Esophagus muscularis mucosa (tissue), 4 donors: ENCODE results near the gene BIRC6. TPM values are rescaled to one million over a fixed set of nuclear protein-coding genes. Genes with fewer than 3 reads are reported as not detected.
"Not testable (repeated sequence)": the region's sequence is repeated elsewhere in the genome, so short reads cannot be mapped to it uniquely, and the experiment has no call there.

Experiments
- DNase-seq: peaks from one replicate; pipeline ENCODE4 v3.0.0-alpha.2; 2017; ENCODE audit errors: extremely low spot score
- H3K27ac ChIP-seq, 4 donors: fragments of 200-600 bp; sonication (generic); replicated peaks in 1 of 4; 1 replicate in 3 of 4; 2 replicates in 1 of 4; pipeline ENCODE4 v1.5.1; 2016 to 2019; ENCODE audit warnings: mild to moderate bottlenecking in 1 of 4
- H3K27me3 ChIP-seq, 4 donors: fragments of 200-600 bp; sonication (generic); one replicate each; pipeline versions ENCODE4 v1.5.1 to v1.6.0; 2016 to 2019
- H3K36me3 ChIP-seq, 4 donors: fragments of 200-600 bp; sonication (generic); one replicate each; pipeline ENCODE4 v1.5.1; 2016 to 2019
- H3K4me1 ChIP-seq, 4 donors: fragments of 200-600 bp; sonication (generic); one replicate each; pipeline ENCODE4 v1.5.1; 2016 to 2019
- H3K4me3 ChIP-seq, 4 donors: fragments of 200-600 bp; sonication (generic); 1 replicate in 2 of 4; 2 replicates in 2 of 4; pipeline ENCODE4 v1.5.1; 2016 to 2019; ENCODE audit warnings: mild to moderate bottlenecking in 4 of 4, moderate library complexity in 1 of 4
- H3K9me3 ChIP-seq, 4 donors: fragments of 200-600 bp; sonication (generic); 1 replicate in 3 of 4; 2 replicates in 1 of 4; pipeline ENCODE4 v1.5.1; 2016 to 2019
- CTCF ChIP-seq, 3 experiments: fragments of 200-600 bp in 2 of 3; fragments of 450-650 bp in 1 of 3; sonication (generic) in 2 of 3; IDR thresholded peaks; one replicate each; pipeline ENCODE4 v1.5.1; 2017 to 2019; ENCODE audit warnings: antibody characterized with exemption in 3 of 3, mild to moderate bottlenecking in 2 of 3, moderate library complexity in 1 of 3
- EP300 ChIP-seq: sonication (generic); formaldehyde crosslinking; IDR thresholded peaks from one replicate; pipeline ENCODE4 v1.6.1; 2017; ENCODE audit warnings: antibody characterized with exemption
- POLR2A ChIP-seq: fragments of 450-650 bp; IDR thresholded peaks from one replicate; pipeline ENCODE4 v1.6.1; 2017; ENCODE audit warnings: antibody characterized with exemption, moderate library complexity, mild to moderate bottlenecking, low read depth
- POLR2AphosphoS5 ChIP-seq, 2 donors: sonication (generic); formaldehyde crosslinking; IDR thresholded peaks; one replicate each; pipeline ENCODE4 v1.6.1; 2017; ENCODE audit warnings: antibody characterized with exemption in 2 of 2
- WGBS: methylation state at CpG from one replicate; pipeline ENCODE4 v1.1.5; 2018; 5-methylcytosine and 5-hydroxymethylcytosine counted together
- intact Hi-C: fragments of 100-400 bp; cut with DNase I; formaldehyde crosslinking; loops from one replicate; pipeline ENCODE4 v1.15.1; 2023
- total RNA-seq, 4 donors: library from RNA; depleted of rRNA; stranded (reverse); fragments of >200 nt; gene quantifications; one replicate each; pipeline versions ENCODE4 v1.1.0 to v1.2.1, GENCODE V29; 2016

BIRC6 gene
- total RNA-seq, 4 donors from 2014 or later, result 74.2 to 103 (median 79.8) TPM

- H3K9me3 ChIP-seq, result no peaks in the 10 kb centered on the region
- no peak for DNase-seq
- no peak overlapping the region for H3K4me3 ChIP-seq
- 93% methylated on average over 2 of the region's 2 CpGs for WGBS
- H3K4me1 ChIP-seq, result no peaks in the 10 kb centered on the region
- TF ChIP-seq POLR2A (no peak), EP300 (no peak), POLR2AphosphoS5 (IDR thresholded peaks at IDR 0.05) (no peak), CTCF (IDR thresholded peaks at IDR 0.05) (no peak)
- H3K36me3 ChIP-seq, result peaks cover 0 to 9% (median 2%) of the 10 kb centered on the region in 4 donors
- no peaks in the 10 kb centered on the region for H3K27me3 ChIP-seq
- intact Hi-C loops, result no loop called here
- no peak overlapping the region for H3K27ac ChIP-seq
Observed at GRCh38 chr2:32330136-32330535, 26.7 kb upstream of the BIRC6 start.

GRCh38 chr2:32342801-32343200, 14.0 kb upstream of the BIRC6 start:
- Histone ChIP-seq H3K4me3 (no peak overlapping the region), H3K9me3 (no peaks in the 10 kb centered on the region), H3K27ac (no peak overlapping the region), H3K36me3 (peaks cover 0 to 6% (median 0%) of the 10 kb centered on the region in 4 donors), H3K27me3 (no peaks in the 10 kb centered on the region), H3K4me1 (no peaks in the 10 kb centered on the region)
- intact Hi-C loops, result no loop called here
- 26% methylated on average over 2 of the region's 2 CpGs for WGBS
- no peak for DNase-seq
- TF ChIP-seq POLR2AphosphoS5 (IDR thresholded peaks at IDR 0.05) (no peak), CTCF (IDR thresholded peaks at IDR 0.05) (no peak), POLR2A (no peak), EP300 (no peak)

- 95% methylated on average over 3 of the region's 3 CpGs for WGBS
- intact Hi-C loops, H3K36me3 ChIP-seq, H3K27ac ChIP-seq, DNase-seq, H3K27me3 ChIP-seq, H3K4me1 ChIP-seq, H3K9me3 ChIP-seq, H3K4me3 ChIP-seq: not testable (repeated sequence)
Observed at GRCh38 chr2:32350797-32351196, 6.0 kb upstream of the BIRC6 start.

GRCh38 chr2:32355976-32356680, 695 bp upstream of the BIRC6 start:
- Histone ChIP-seq H3K9me3 (no peaks in the 10 kb centered on the region), H3K27ac (peak overlapping the region; percentile 95 to 99 (median 98)), H3K4me3 (peak overlapping the region; percentile 89 to 99 (median 92)), H3K4me1 (peaks cover 30 to 39% (median 34%) of the 10 kb centered on the region in 4 donors), H3K27me3 (no peaks in the 10 kb centered on the region), H3K36me3 (no peaks in the 10 kb centered on the region)
- intact Hi-C loops, result no loop called here
- WGBS, result 10% methylated on average over 9 of the region's 10 CpGs
- no peak for DNase-seq
- TF ChIP-seq EP300 (no peak), CTCF (IDR thresholded peaks at IDR 0.05) (no peak), POLR2AphosphoS5 (IDR thresholded peaks at IDR 0.05) (no peak), POLR2A (no peak)

GRCh38 chr2:32357318-32358110, 691 bp downstream of the BIRC6 start:
- peak overlapping the region; percentile 89 to 99 (median 92) for H3K4me3 ChIP-seq
- WGBS, result 0% methylated on average over 22 of the region's 65 CpGs
- no peaks in the 10 kb centered on the region for H3K9me3 ChIP-seq
- DNase-seq, result peak; percentile 91
- H3K36me3 ChIP-seq, result no peaks in the 10 kb centered on the region
- peak overlapping the region; percentile 95 to 99 (median 98) for H3K27ac ChIP-seq
- no peaks in the 10 kb centered on the region for H3K27me3 ChIP-seq
- H3K4me1 ChIP-seq, result peaks cover 30 to 43% (median 37%) of the 10 kb centered on the region in 4 donors
- intact Hi-C loops, result no loop called here
- TF ChIP-seq POLR2A (no peak), EP300 (no peak), CTCF (IDR thresholded peaks at IDR 0.05) (no peak), POLR2AphosphoS5 (IDR thresholded peaks at IDR 0.05) (no peak)
